Measurements from ENCODE around the gene PPM1A.

The PPM1A gene

DNA sequence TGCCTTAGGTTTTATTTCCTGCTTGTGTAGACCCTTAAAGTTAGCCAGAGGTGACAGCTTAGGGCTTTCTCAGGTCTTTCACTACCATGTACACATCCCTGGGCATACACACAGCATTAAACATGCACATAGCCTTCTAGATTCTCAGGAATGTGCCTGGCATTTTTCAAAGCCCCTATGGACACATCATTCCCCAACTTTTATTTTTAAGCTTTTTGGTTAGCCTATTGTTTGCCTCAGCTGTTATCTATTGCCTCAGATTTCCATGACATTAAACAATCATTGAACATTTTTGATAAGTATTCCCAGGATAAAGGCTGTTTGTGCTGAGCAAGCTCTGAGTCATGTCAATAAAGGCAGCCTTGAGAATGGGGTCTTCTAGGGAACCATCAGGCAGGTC, 15.1 kb upstream of the PPM1A start:
- in situ Hi-C loops (cut with MboI; ENCODE audit: low sequenced_read_pairs, unreplicated experiment), result no loop called here
- no peak for TF ChIP-seq CTCF (IDR thresholded peaks at IDR 0.05; ENCODE audit: borderline replicate concordance, control extremely low read depth, extremely low read depth, insufficient read depth, missing control alignments)
- DNase-seq (ENCODE audit: low spot score), result no peak

- in situ Hi-C loops (cut with MboI; ENCODE audit: low sequenced_read_pairs, unreplicated experiment), result no loop called here
- DNase-seq (ENCODE audit: low spot score), result no peak
- no peak for TF ChIP-seq CTCF (IDR thresholded peaks at IDR 0.05; ENCODE audit: borderline replicate concordance, control extremely low read depth, extremely low read depth, insufficient read depth, missing control alignments)
Measured at GRCh38 chr14:60235440-60235839, 13.6 kb upstream of the PPM1A start.

DNA sequence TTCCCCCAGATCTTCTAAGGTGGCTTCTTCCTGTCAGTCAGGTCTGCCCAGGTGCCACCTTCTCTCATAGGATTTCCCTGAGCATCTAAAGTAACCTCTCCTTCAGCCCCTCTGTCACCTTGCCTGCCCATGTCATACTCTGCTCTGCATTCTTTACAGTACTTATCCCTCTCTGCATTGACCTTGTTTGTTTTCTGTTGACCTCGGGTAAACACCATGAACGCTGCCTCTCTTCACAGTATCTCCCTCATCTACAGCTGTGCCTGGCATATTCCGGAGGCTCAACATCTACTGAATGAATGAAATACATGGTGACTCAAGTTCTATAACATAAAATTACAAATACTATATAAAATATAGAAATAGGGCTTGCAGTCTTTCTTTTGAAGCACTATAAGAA, 10.1 kb upstream of the PPM1A start:
- TF ChIP-seq CTCF (IDR thresholded peaks at IDR 0.05; ENCODE audit: borderline replicate concordance, control extremely low read depth, extremely low read depth, insufficient read depth, missing control alignments), result no peak
- no peak for DNase-seq (ENCODE audit: low spot score)
- in situ Hi-C loops (cut with MboI; ENCODE audit: low sequenced_read_pairs, unreplicated experiment), result no loop called here

GRCh38 chr14:60240139-60240856, 8.7 kb upstream of the PPM1A start:
- TF ChIP-seq CTCF (IDR thresholded peaks at IDR 0.05; ENCODE audit: borderline replicate concordance, control extremely low read depth, extremely low read depth, insufficient read depth, missing control alignments), result no peak
- no peak for DNase-seq (ENCODE audit: low spot score)
- in situ Hi-C loops (cut with MboI; ENCODE audit: low sequenced_read_pairs, unreplicated experiment), result no loop called here

- in situ Hi-C loops (cut with MboI; ENCODE audit: low sequenced_read_pairs, unreplicated experiment), result no loop called here
- DNase-seq (ENCODE audit: low spot score), result no peak
- no peak for TF ChIP-seq CTCF (IDR thresholded peaks at IDR 0.05; ENCODE audit: borderline replicate concordance, control extremely low read depth, extremely low read depth, insufficient read depth, missing control alignments)
Measured at GRCh38 chr14:60241091-60241490, 7.9 kb upstream of the PPM1A start.

DNA sequence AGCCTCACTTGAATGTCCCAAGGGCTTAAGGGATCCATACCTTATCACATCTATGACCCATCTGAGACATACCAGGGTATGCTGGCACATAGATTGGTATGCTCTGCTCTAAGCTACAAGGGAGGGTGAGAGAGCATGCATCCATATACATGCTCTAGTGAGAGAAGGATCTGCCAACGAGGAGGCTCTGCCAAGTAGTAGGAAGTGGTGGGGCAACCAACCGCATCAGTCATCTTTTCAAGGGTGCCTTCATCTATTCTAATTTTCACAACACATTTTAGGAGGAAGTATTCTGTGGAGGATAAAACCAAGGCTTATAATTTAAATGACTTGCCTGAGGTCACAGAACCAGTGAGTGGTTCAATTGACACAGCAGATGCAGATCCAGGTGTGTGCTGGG, 6.6 kb upstream of the PPM1A start:
- in situ Hi-C loops (cut with MboI; ENCODE audit: low sequenced_read_pairs, unreplicated experiment), result no loop called here
- no peak for TF ChIP-seq CTCF (IDR thresholded peaks at IDR 0.05; ENCODE audit: borderline replicate concordance, control extremely low read depth, extremely low read depth, insufficient read depth, missing control alignments)
- DNase-seq (ENCODE audit: low spot score), result no peak

All from GM13976 (cell line).